HepG2 (cell line): ENCODE results near the gene LUC7L. TPM values are rescaled to one million over a fixed set of nuclear protein-coding genes. Genes with fewer than 3 reads are reported as not detected.

Experiments used
- MED13 ChIP-seq: sonication (generic); formaldehyde crosslinking; IDR thresholded peaks from 2 replicates; pipeline ENCODE4 v1.5.0; 2020; ENCODE audit warnings: missing genetic modification reagents
- RELA ChIP-seq: sonication (generic); formaldehyde crosslinking; IDR thresholded peaks from 2 replicates; pipeline ENCODE4 v1.4.0; 2020; ENCODE audit warnings: missing genetic modification reagents
- SAP130 ChIP-seq: IDR thresholded peaks from 2 replicates; pipeline ENCODE4 v1.6.1; 2016; ENCODE audit warnings: low read depth
- TCF7L2 ChIP-seq: IDR thresholded peaks from 2 replicates; pipeline ENCODE4 v1.6.1; 2011; ENCODE audit warnings: mild to moderate bottlenecking, low read depth, low read length, moderate library complexity
- TEAD3 ChIP-seq: optimal IDR thresholded peaks from 2 replicates; pipeline ENCODE3; 2016; ENCODE audit warnings: borderline replicate concordance
- XRCC5 ChIP-seq: fragments of 200-400 bp; formaldehyde crosslinking; optimal IDR thresholded peaks from 2 replicates; pipeline ENCODE3; 2017; ENCODE audit warnings: mild to moderate bottlenecking, low read length
- ZNF326 ChIP-seq: sonication (generic); formaldehyde crosslinking; IDR thresholded peaks from 2 replicates; pipeline ENCODE4 v1.4.0; 2020; ENCODE audit warnings: missing genetic modification reagents, borderline replicate concordance
- ZNF468 ChIP-seq: sonication (generic); formaldehyde crosslinking; IDR thresholded peaks from 2 replicates; pipeline ENCODE4 v1.8.0; 2022; ENCODE audit warnings: mild to moderate bottlenecking, moderate library complexity, missing genetic modification reagents
- polyA plus RNA-seq, 8 experiments: library from polyadenylated mRNA; depleted of rRNA in 3 of 8; stranded (reverse) in 7 of 8; unstranded in 1 of 8; fragments of >200 nt; fragmentation: Illumina TruSeq in 4 of 8; extraction: Trizol in 4 of 8; gene quantifications; 2 replicates each; pipeline versions ENCODE4 v1.2.1 to v1.2.3, GENCODE V29; 2011 to 2016; ENCODE audit warnings: low read depth in 4 of 8, missing spikeins in 1 of 8, mixed read lengths in 1 of 8; ENCODE audit not compliant: insufficient read depth in 1 of 8
- total RNA-seq, 5 experiments: library from RNA; depleted of rRNA; stranded (reverse); fragments of >200 nt; fragmentation: Illumina TruSeq; extraction: Trizol; gene quantifications; 2 replicates each; pipeline ENCODE4 v1.2.3, GENCODE V29; 2016; ENCODE audit warnings: low read depth in 1 of 5
- TF ChIP-seq, protein P1 (sequence below): IDR thresholded peaks from 2 replicates; pipeline ENCODE4 v1.6.1; 2012; ENCODE audit warnings: low read length, improper control_type of control experiment
- TF ChIP-seq, protein P2 (sequence below): sonication (generic); formaldehyde crosslinking; IDR thresholded peaks from 2 replicates; pipeline ENCODE4 v1.4.0; 2020; ENCODE audit warnings: mild to moderate bottlenecking, missing genetic modification reagents, borderline replicate concordance
- TF ChIP-seq, protein P3 (sequence below): sonication (generic); formaldehyde crosslinking; IDR thresholded peaks from one replicate; pipeline ENCODE4 v1.5.1; 2020; ENCODE audit warnings: mild to moderate bottlenecking, missing genetic modification reagents; ENCODE audit errors: not compliant biosample characterization
- TF ChIP-seq, protein P4 (sequence below): sonication (generic); formaldehyde crosslinking; IDR thresholded peaks from 2 replicates; pipeline ENCODE4 v1.5.0; 2020; ENCODE audit warnings: mild to moderate bottlenecking, missing genetic modification reagents

Gene LUC7L
- total and polyA plus RNA-seq, 2 of the 13 experiments (the other 11 are each of a cell fraction or from before 2014, with no cell fraction given): 48.7 to 56.9 TPM

DNA sequence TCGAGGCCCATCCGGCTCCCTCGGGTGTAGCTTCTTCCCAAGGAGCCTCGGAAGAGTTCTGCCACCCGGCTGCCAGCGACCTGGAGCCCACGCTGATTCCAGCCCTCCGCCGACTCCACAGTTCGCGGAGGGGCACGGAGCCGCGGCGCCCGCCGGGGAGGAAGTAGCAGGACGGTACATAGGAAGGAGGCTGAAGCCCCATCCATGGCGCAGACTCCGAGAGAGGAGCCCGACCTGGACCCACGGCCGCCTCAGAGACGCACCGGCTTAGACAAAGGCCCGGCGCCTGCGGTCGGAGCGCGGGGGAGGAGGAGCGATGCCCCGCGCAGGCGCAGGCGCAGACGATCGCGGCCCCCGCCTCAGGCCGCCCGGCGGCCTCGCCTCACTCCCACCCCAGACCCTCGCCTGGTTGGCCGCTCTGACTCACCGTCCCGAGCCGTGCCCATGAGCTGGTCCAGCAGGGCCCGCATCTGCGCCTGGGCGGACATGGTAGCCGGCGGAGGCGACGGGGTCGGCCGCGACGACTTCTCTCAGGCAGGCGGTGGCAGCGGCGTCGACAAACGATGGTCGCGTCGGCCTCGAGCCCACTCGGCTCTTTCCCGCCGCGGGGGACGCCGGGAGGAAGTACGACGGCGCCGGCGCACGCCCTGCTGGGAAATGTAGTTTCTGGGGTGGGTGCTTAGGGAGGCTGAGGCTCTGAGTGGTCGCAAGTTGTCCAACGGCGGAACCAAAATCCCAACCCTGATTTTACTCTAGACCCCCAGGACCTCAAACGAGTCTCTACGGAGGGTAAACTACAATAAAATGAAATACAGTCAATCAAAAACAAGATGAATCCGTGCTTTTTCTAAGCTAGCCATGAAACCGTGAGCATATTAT, at the start of gene LUC7L (continued):
- TF ChIP-seq ZNF468 (CRISPR knock-in tag) (no peak), TCF7L2 (no peak), XRCC5 (peak; percentile 14), MED13 (CRISPR knock-in tag) (peak; percentile 93), TEAD3 (CRISPR knock-in tag) (peak; percentile 86), ZNF326 (no peak), SAP130 (CRISPR knock-in tag) (peak; percentile 94), RELA (CRISPR knock-in tag) (peak; percentile 38; the same call in 1 of the 2 replicates)
- TF ChIP-seq, protein P1, sequence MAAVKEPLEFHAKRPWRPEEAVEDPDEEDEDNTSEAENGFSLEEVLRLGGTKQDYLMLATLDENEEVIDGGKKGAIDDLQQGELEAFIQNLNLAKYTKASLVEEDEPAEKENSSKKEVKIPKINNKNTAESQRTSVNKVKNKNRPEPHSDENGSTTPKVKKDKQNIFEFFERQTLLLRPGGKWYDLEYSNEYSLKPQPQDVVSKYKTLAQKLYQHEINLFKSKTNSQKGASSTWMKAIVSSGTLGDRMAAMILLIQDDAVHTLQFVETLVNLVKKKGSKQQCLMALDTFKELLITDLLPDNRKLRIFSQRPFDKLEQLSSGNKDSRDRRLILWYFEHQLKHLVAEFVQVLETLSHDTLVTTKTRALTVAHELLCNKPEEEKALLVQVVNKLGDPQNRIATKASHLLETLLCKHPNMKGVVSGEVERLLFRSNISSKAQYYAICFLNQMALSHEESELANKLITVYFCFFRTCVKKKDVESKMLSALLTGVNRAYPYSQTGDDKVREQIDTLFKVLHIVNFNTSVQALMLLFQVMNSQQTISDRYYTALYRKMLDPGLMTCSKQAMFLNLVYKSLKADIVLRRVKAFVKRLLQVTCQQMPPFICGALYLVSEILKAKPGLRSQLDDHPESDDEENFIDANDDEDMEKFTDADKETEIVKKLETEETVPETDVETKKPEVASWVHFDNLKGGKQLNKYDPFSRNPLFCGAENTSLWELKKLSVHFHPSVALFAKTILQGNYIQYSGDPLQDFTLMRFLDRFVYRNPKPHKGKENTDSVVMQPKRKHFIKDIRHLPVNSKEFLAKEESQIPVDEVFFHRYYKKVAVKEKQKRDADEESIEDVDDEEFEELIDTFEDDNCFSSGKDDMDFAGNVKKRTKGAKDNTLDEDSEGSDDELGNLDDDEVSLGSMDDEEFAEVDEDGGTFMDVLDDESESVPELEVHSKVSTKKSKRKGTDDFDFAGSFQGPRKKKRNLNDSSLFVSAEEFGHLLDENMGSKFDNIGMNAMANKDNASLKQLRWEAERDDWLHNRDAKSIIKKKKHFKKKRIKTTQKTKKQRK: no peak
- TF ChIP-seq, protein P2, sequence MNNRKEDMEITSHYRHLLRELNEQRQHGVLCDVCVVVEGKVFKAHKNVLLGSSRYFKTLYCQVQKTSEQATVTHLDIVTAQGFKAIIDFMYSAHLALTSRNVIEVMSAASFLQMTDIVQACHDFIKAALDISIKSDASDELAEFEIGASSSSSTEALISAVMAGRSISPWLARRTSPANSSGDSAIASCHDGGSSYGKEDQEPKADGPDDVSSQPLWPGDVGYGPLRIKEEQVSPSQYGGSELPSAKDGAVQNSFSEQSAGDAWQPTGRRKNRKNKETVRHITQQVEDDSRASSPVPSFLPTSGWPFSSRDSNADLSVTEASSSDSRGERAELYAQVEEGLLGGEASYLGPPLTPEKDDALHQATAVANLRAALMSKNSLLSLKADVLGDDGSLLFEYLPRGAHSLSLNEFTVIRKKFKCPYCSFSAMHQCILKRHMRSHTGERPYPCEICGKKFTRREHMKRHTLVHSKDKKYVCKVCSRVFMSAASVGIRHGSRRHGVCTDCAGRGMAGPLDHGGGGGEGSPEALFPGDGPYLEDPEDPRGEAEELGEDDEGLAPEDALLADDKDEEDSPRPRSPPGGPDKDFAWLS (CRISPR knock-in tag): no peak
- TF ChIP-seq, protein P3, sequence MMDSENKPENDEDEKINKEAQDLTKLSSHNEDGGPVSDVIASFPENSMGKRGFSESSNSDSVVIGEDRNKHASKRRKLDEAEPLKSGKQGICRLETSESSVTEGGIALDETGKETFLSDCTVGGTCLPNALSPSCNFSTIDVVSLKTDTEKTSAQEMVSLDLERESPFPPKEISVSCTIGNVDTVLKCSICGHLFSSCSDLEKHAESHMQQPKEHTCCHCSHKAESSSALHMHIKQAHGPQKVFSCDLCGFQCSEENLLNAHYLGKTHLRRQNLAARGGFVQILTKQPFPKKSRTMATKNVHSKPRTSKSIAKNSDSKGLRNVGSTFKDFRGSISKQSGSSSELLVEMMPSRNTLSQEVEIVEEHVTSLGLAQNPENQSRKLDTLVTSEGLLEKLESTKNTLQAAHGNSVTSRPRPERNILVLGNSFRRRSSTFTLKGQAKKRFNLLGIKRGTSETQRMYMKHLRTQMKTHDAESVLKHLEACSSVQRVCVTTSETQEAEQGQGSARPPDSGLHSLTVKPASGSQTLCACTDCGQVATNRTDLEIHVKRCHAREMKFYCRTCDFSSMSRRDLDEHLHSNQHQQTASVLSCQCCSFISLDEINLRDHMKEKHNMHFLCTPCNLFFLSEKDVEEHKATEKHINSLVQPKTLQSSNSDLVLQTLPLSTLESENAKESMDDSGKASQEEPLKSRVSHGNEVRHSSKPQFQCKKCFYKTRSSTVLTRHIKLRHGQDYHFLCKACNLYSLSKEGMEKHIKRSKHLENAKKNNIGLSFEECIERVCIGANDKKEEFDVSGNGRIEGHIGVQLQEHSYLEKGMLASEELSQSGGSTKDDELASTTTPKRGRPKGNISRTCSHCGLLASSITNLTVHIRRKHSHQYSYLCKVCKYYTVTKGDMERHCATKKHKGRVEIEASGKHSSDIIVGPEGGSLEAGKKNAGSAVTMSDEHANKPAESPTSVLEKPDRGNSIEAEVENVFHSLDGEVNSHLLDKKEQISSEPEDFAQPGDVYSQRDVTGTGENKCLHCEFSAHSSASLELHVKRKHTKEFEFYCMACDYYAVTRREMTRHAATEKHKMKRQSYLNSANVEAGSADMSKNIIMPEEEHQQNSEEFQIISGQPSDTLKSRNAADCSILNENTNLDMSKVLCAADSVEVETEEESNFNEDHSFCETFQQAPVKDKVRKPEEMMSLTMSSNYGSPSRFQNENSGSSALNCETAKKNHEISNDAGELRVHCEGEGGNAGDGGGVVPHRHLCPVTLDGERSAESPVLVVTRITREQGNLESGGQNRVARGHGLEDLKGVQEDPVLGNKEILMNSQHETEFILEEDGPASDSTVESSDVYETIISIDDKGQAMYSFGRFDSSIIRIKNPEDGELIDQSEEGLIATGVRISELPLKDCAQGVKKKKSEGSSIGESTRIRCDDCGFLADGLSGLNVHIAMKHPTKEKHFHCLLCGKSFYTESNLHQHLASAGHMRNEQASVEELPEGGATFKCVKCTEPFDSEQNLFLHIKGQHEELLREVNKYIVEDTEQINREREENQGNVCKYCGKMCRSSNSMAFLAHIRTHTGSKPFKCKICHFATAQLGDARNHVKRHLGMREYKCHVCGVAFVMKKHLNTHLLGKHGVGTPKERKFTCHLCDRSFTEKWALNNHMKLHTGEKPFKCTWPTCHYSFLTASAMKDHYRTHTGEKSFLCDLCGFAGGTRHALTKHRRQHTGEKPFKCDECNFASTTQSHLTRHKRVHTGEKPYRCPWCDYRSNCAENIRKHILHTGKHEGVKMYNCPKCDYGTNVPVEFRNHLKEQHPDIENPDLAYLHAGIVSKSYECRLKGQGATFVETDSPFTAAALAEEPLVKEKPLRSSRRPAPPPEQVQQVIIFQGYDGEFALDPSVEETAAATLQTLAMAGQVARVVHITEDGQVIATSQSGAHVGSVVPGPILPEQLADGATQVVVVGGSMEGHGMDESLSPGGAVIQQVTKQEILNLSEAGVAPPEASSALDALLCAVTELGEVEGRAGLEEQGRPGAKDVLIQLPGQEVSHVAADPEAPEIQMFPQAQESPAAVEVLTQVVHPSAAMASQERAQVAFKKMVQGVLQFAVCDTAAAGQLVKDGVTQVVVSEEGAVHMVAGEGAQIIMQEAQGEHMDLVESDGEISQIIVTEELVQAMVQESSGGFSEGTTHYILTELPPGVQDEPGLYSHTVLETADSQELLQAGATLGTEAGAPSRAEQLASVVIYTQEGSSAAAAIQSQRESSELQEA (CRISPR knock-in tag): peak; percentile 98
- TF ChIP-seq, protein P4, sequence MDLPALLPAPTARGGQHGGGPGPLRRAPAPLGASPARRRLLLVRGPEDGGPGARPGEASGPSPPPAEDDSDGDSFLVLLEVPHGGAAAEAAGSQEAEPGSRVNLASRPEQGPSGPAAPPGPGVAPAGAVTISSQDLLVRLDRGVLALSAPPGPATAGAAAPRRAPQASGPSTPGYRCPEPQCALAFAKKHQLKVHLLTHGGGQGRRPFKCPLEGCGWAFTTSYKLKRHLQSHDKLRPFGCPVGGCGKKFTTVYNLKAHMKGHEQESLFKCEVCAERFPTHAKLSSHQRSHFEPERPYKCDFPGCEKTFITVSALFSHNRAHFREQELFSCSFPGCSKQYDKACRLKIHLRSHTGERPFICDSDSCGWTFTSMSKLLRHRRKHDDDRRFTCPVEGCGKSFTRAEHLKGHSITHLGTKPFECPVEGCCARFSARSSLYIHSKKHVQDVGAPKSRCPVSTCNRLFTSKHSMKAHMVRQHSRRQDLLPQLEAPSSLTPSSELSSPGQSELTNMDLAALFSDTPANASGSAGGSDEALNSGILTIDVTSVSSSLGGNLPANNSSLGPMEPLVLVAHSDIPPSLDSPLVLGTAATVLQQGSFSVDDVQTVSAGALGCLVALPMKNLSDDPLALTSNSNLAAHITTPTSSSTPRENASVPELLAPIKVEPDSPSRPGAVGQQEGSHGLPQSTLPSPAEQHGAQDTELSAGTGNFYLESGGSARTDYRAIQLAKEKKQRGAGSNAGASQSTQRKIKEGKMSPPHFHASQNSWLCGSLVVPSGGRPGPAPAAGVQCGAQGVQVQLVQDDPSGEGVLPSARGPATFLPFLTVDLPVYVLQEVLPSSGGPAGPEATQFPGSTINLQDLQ: peak; percentile 62; the same call in 1 of the 2 replicates
